Ectodermal cell (in vitro differentiated cells): Measurements from ENCODE around the gene HBB.

Experiments
- H3K27ac ChIP-seq: 2 replicates; pipeline ENCODE4 v1.7.0; 2013; ENCODE audit warnings: mild to moderate bottlenecking, low read depth, low read length; ENCODE audit not compliant: insufficient read depth, poor library complexity, severe bottlenecking
- H3K27me3 ChIP-seq: 2 replicates; pipeline ENCODE4 v1.7.0; 2013; ENCODE audit warnings: mild to moderate bottlenecking, low read length; ENCODE audit not compliant: insufficient read depth, control insufficient read depth, poor library complexity, severe bottlenecking
- H3K36me3 ChIP-seq: one replicate; pipeline ENCODE4 v1.7.0; 2013; ENCODE audit warnings: low read length; ENCODE audit not compliant: control insufficient read depth, insufficient read depth
- H3K4me1 ChIP-seq: one replicate; pipeline ENCODE4 v1.7.0; 2013; ENCODE audit warnings: low read length; ENCODE audit not compliant: control insufficient read depth, insufficient read depth
- H3K4me3 ChIP-seq: 2 replicates; pipeline ENCODE4 v1.7.0; 2013; ENCODE audit warnings: low read depth, low read length, control low read depth; ENCODE audit not compliant: insufficient read depth
- H3K9me3 ChIP-seq: 2 replicates; pipeline ENCODE4 v1.7.0; 2013; ENCODE audit warnings: mild to moderate bottlenecking, low read length, moderate library complexity; ENCODE audit not compliant: control insufficient read depth
- WGBS, 2 experiments: methylation state at CpG; one replicate each; pipeline ENCODE4 v1.1.7; 2013; ENCODE audit warnings: missing lambda C conversion rate in 2 of 2; 5-methylcytosine and 5-hydroxymethylcytosine counted together

Gene HBB

DNA sequence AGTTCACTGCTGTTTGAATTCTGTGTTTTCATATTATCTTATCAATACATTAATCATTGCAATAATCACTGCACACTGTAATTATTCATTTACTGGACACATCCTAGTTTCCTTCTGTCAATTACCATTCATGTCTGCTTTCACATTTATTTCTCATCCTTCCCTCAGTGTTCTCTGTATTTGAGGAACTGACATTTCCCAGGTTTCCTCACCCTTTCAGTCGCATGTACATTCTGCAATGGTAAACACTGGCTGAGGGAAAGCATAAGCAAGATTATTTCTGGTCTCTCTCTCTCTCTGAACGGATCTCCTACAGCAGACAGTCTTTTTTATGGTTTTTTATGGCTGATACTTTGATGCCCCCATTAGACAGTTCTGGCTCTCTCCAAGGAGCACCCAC, 11.6 kb upstream of the HBB start:
- Histone ChIP-seq H3K4me1 (no peaks in the 10 kb centered on the region), H3K36me3 (no peaks in the 10 kb centered on the region), H3K27me3 (no peaks in the 10 kb centered on the region), H3K9me3 (no peaks in the 10 kb centered on the region), H3K27ac (no peak overlapping the region), H3K4me3 (no peak overlapping the region)
- 90% methylated on average over 2 of the region's 2 CpGs for WGBS, 2 experiments

DNA sequence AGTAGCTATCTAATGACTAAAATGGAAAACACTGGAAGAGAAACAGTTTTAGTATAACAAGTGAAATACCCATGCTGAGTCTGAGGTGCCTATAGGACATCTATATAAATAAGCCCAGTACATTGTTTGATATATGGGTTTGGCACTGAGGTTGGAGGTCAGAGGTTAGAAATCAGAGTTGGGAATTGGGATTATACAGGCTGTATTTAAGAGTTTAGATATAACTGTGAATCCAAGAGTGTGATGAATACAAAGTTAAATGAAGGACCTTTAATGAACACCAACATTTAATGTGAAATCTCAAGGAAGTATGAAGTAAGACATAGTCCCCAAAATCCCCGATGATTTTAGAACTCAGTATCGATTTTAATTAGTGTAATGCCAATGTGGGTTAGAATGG, 10.5 kb upstream of the HBB start:
- no peak overlapping the region for H3K4me3 ChIP-seq
- H3K27me3 ChIP-seq, result no peaks in the 10 kb centered on the region
- H3K27ac ChIP-seq, result no peak overlapping the region
- 97% methylated on average over 2 of the region's 2 CpGs for WGBS, 2 experiments
- no peaks in the 10 kb centered on the region for H3K4me1 ChIP-seq
- no peaks in the 10 kb centered on the region for H3K36me3 ChIP-seq
- H3K9me3 ChIP-seq, result no peaks in the 10 kb centered on the region

DNA sequence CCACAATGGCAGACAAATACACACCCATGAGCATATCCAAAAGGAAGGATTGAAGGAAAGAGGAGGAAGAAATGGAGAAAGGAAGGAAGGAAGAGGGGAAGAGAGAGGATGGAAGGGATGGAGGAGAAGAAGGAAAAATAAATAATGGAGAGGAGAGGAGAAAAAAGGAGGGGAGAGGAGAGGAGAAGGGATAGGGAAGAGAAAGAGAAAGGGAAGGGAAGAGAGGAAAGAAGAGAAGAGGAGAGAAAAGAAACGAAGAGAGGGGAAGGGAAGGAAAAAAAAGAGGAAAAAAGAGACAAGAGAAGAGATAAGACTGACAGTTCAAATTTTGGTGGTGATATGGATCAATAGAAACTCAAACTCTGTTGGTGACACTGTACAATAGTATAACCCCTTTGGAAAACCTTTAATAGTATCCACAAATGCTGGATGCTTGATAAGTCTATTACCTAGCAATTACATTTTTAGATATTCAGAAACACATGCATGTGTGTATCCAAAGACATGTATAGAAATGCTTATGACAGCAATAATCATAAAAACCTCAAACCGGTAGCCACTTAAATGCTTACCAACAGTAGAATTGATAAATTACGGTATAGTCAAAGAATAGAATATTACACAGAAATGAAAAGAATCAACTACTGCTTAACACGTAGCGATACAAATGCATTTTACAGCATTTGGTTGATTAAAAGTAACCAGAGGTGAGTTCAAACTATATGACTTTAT, 8.7 kb upstream of the HBB start:
- H3K27ac ChIP-seq, result no peak overlapping the region
- H3K4me3 ChIP-seq, result no peak overlapping the region
- H3K36me3 ChIP-seq, result no peaks in the 10 kb centered on the region
- WGBS, 2 experiments, result 94 to 96% methylated on average over 1 to 5 of the region's 5 CpGs
- no peaks in the 10 kb centered on the region for H3K4me1 ChIP-seq
- no peaks in the 10 kb centered on the region for H3K27me3 ChIP-seq
- no peaks in the 10 kb centered on the region for H3K9me3 ChIP-seq

DNA sequence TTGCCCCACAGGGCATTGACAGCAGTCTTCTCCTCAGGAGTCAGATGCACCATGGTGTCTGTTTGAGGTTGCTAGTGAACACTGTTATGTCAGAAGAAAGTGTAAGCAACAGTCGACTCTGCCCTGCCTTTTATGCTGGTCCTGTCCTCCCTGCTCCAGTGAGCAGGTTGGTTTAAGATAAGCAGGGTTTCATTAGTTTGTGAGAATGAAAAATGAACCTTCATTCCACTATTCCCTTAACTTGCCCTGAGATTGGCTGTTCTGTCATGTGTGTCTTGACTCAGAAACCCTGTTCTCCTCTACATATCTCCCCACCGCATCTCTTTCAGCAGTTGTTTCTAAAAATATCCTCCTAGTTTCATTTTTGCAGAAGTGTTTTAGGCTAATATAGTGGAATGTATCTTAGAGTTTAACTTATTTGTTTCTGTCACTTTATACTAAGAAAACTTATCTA, 7.5 kb upstream of the HBB start, which contains the start of gene HBD:
Gene HBD, minus strand, starts transcription at position 103 of the 454 bp plus-strand sequence. Its CDS starts 50 bp downstream, at position 53.
- no peaks in the 10 kb centered on the region for H3K27me3 ChIP-seq
- no peaks in the 10 kb centered on the region for H3K9me3 ChIP-seq
- H3K4me3 ChIP-seq, result no peak within 1 kb of the TSS
- H3K4me1 ChIP-seq, result no peaks in the 10 kb centered on the region
- H3K36me3 ChIP-seq, result no peaks in the 10 kb centered on the region
- 87 to 96% methylated on average over 2 of the region's 2 CpGs for WGBS, 2 experiments
- H3K27ac ChIP-seq, result no peak within 1 kb of the TSS

DNA sequence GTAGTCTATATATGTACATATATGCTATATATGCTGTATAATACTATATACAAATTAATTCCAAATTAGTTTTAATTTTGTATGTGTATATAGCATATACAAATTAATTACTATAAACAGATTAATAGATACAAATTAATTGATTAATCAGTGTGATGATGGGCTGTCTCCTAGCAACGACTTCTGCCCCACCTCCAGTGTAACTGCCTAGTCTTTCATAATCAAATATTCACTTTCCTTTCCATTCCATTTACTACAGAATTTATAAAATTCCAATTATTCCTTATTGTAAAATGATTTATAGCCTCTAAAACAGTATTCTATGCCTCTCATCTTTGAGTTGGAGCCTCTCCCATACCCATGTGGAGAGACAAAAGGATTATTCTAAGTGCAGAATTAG, 6.4 kb upstream of the HBB start:
- 100% methylated on average over 1 of the region's 1 CpG for WGBS, 2 experiments
- Histone ChIP-seq H3K27ac (no peak overlapping the region), H3K9me3 (no peaks in the 10 kb centered on the region), H3K4me1 (no peaks in the 10 kb centered on the region), H3K4me3 (no peak overlapping the region), H3K36me3 (no peaks in the 10 kb centered on the region), H3K27me3 (no peaks in the 10 kb centered on the region)

DNA sequence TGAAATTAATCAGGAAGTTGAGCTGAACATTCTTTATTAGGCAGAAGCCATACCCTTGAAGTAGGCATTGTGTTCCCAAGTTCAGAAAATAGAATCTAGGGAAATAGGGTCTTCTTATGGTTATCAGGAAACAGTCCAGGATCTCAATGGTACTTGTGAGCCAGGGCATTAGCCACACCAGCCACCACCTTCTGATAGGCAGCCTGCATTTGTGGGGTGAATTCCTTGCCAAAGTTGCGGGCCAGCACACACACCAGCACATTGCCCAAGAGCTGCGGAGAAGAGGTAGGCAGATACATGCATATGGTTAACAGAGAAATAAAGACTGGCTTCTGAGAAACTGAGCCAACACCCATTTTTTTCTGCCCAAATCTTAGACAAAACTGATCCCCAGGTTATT, 6.0 kb upstream of the HBB start:
- Histone ChIP-seq H3K27ac (no peak overlapping the region), H3K27me3 (no peaks in the 10 kb centered on the region), H3K36me3 (no peaks in the 10 kb centered on the region), H3K9me3 (no peaks in the 10 kb centered on the region), H3K4me1 (no peaks in the 10 kb centered on the region), H3K4me3 (no peak overlapping the region)
- WGBS, 2 experiments, result 94 to 100% methylated on average over 2 of the region's 2 CpGs

DNA sequence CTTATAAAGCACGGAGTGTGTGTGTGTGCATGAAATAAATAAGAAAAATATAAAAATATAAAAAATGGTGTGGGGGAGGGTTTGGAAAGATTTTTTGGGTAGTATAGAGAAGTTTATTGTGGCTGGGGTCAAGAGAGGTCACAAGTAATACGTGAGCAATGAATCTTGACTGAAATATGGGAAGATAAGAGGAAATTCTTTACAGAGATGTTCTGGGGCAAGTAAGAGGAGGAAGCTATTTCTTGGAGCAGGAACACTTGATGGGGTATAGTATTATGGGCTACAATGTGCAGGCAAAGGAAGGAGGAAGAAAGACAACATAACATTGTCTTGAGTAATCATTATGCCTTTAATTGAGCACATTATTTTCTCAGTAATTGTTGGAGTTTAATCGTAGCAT, 5.3 kb upstream of the HBB start:
- Histone ChIP-seq H3K36me3 (no peaks in the 10 kb centered on the region), H3K27ac (no peak overlapping the region), H3K4me3 (no peak overlapping the region), H3K4me1 (no peaks in the 10 kb centered on the region), H3K9me3 (no peaks in the 10 kb centered on the region), H3K27me3 (no peaks in the 10 kb centered on the region)
- 97 to 98% methylated on average over 3 of the region's 3 CpGs for WGBS, 2 experiments

DNA sequence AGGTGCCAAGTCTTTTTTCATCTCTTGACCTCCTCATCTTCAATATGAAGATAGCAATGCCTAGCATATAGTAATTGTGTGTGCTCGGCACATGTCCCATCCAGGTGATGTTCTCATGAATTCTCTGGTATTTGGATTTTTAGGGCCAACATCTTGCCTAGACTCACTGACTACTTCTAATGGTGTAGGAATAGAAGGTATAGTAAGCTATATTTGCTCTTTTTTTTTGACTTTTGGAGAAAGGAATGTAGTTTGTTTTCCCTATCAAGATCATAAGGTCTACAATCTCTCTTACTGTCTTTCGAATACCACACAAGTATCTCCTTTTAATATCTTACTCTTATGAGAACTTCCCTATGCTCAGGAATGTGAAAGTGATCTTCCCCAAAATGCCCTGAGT, 4.2 kb upstream of the HBB start:
- 94 to 96% methylated on average over 2 of the region's 2 CpGs for WGBS, 2 experiments
- no peaks in the 10 kb centered on the region for H3K4me1 ChIP-seq
- no peaks in the 10 kb centered on the region for H3K36me3 ChIP-seq
- H3K4me3 ChIP-seq, result no peak overlapping the region
- no peak overlapping the region for H3K27ac ChIP-seq
- H3K9me3 ChIP-seq, result no peaks in the 10 kb centered on the region
- H3K27me3 ChIP-seq, result no peaks in the 10 kb centered on the region

DNA sequence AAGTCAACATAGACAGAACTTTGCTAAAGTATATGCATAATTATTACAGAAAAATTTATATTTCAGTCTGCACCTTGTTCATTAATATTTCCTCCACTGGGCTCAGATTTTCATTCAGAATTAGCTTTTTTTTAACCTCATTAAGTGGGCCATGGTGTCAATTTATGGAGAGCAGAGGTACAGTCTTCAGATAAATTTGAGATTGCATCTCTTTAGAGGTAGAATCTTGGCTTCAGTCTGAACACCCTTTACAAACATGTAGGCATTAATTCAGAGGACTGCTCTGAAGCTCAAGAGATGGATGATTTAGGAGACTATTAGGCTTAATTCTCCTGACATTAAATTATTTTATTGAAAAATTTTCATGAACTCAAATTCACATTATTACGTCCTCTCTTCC, 3.4 kb upstream of the HBB start:
- Histone ChIP-seq H3K36me3 (no peaks in the 10 kb centered on the region), H3K4me3 (no peak overlapping the region), H3K27me3 (no peaks in the 10 kb centered on the region), H3K9me3 (no peaks in the 10 kb centered on the region), H3K27ac (no peak overlapping the region), H3K4me1 (no peaks in the 10 kb centered on the region)
- 93 to 100% methylated on average over 1 of the region's 1 CpG for WGBS, 2 experiments

DNA sequence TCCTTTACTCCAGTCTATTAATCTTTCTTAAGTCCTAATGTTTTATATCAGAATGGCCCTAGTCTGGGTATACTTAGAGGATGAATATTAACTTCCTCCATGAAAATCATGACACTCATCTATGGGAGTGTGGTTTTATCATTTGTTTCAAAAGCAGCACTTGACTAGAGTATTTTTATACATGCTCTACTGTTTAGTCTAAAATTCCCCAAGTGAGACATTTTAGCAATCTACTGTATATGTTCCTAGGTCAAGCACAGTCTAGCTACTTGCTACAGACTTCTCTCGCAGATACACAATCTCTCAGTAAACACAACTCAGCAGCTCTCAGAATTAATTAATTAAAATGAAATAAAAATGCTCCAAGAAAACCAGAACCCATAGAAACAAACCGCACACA, 2.9 kb upstream of the HBB start:
- H3K9me3 ChIP-seq, result no peaks in the 10 kb centered on the region
- no peaks in the 10 kb centered on the region for H3K36me3 ChIP-seq
- WGBS, 2 experiments, result 100% methylated on average over 1 of the region's 2 CpGs; no CpG with 5 or more reads in 1 of the 2 experiments
- H3K4me3 ChIP-seq, result no peak overlapping the region
- no peaks in the 10 kb centered on the region for H3K4me1 ChIP-seq
- H3K27me3 ChIP-seq, result no peaks in the 10 kb centered on the region
- no peak overlapping the region for H3K27ac ChIP-seq
